Esophagus squamous epithelium (tissue), 4 donors: ENCODE results near the gene ISCU.

Experiments used
- POLR2A ChIP-seq, 4 donors: fragments of 450-650 bp; IDR thresholded peaks; one replicate each; pipeline ENCODE4 v1.6.1; 2017; ENCODE audit warnings: antibody characterized with exemption in 4 of 4, mild to moderate bottlenecking in 4 of 4, moderate library complexity in 3 of 4
- TF ChIP-seq, protein P1 (sequence below), 6 experiments: fragments of 450-650 bp in 4 of 6; fragments of 200-600 bp in 2 of 6; sonication (generic) in 2 of 6; IDR thresholded peaks; one replicate each; pipeline ENCODE4 v1.5.1; 2016 to 2019; ENCODE audit warnings: antibody characterized with exemption in 6 of 6, mild to moderate bottlenecking in 4 of 6, moderate library complexity in 4 of 6

GRCh38 chr12:108570743-108571608, 8.6 kb downstream of the ISCU start:
- TF ChIP-seq, protein P1, sequence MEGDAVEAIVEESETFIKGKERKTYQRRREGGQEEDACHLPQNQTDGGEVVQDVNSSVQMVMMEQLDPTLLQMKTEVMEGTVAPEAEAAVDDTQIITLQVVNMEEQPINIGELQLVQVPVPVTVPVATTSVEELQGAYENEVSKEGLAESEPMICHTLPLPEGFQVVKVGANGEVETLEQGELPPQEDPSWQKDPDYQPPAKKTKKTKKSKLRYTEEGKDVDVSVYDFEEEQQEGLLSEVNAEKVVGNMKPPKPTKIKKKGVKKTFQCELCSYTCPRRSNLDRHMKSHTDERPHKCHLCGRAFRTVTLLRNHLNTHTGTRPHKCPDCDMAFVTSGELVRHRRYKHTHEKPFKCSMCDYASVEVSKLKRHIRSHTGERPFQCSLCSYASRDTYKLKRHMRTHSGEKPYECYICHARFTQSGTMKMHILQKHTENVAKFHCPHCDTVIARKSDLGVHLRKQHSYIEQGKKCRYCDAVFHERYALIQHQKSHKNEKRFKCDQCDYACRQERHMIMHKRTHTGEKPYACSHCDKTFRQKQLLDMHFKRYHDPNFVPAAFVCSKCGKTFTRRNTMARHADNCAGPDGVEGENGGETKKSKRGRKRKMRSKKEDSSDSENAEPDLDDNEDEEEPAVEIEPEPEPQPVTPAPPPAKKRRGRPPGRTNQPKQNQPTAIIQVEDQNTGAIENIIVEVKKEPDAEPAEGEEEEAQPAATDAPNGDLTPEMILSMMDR (IDR thresholded peaks at IDR 0.05): no peak
- TF ChIP-seq POLR2A (IDR thresholded peaks at IDR 0.05): no peak
